HG03108 (cell line): ENCODE measurements around the gene MALT1.
A peak's percentile ranks its signal among the peaks of the same experiment; 100 is the strongest.

Source experiments
- ATAC-seq: cut with Tn5 transposase; IDR thresholded peaks from one replicate; pipeline ENCODE4 v1.9.1; 2021; ENCODE audit warnings: moderate library complexity; ENCODE audit not compliant: unreplicated experiment

MALT1 gene

DNA sequence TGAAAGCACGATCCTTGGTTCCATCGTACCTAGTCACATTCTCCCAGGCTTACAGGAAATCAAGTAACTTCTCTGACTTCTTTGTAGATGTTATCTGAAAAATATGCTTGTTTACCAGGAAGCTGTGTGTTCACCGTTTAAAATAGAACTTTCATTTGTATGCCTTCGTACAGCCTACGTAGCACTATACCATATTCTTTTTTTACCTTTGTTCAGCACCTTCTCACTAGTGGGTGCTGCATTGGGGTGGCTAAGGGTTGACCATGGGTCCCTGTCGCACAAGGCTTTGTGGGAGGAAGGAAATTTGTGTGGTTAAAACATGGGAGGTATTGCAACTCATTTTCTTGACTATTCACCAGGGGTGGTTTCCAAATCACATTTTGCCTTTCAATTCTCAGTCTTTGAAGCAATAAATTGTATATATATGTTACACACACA, 16.6 kb downstream of the MALT1 start:
- peak; percentile 75 for ATAC-seq

DNA sequence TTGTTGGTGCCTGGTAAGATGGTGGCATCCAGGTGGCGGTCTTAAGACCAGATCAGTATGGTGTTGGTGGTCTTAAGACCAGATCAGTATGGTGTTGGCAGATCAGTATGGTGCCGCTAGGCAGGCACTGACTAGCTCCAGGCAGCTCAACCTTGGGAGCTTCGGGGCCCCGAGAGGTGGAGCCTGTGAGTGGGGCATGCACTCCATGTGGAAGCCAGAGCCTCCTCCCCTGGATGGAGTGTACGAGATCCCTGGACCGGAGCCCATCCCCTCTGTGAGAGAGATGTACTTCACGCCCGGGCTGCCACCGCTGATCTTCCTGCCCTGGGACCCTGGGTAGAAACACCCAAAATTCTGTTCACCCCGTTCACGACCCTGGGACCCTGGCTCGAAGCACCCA, 19.0 kb downstream of the MALT1 start:
- ATAC-seq: no peak

DNA sequence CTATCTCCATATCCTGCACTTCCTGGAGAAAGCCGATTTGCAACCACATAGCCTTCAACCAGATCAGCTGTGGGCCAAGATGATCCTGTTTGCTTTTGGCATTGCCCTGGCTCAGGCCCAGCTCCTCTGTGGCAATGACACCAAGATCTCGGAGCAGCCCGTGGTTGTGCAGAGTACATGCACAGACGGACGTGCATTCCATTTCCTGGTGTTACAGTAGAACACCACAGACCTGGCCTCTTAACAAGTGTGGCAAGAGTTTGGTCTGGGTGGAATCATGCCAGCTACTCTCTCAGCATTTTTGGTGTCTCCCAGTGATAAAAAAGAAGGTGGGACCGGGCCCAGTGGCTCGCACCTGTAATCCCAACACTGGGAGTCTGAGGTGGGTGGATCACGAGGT, 20.0 kb downstream of the MALT1 start:
- no peak for ATAC-seq

DNA sequence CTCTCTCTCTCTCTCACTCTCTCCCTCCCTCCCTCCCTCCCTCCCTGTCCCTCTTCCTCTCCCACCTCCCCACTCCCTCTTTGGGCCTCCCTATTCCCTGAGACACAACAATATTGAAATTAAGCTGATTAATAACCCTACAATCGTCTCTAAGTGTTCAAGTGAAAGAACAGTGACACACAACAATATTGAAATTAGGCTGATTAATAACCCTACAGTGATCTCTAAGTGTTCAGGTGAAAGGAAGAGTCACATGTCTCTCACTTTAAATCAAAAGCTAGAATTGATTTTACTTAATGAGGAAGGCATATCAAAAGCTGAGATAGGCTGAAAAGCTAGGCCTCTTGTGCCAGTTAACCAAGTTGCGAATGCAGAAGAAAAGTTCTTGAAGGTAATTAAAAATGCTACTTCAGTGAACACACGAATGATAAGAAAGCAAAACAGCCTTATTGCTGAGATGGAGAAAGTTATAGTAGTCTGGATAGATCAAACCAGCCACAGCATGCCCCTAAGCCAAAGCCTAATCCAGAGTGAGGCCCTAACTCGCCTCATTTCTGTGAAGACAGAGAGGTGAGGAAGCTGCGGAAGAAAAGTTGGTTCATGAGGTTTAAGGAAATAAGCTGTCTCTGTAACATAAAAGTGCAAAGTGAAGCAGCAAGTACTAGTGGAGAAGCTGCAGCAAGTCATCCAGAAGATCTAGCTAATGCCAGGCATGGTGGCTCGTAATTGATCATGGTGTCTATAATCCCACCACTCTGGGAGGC, 21.3 kb downstream of the MALT1 start:
- ATAC-seq: no peak

DNA sequence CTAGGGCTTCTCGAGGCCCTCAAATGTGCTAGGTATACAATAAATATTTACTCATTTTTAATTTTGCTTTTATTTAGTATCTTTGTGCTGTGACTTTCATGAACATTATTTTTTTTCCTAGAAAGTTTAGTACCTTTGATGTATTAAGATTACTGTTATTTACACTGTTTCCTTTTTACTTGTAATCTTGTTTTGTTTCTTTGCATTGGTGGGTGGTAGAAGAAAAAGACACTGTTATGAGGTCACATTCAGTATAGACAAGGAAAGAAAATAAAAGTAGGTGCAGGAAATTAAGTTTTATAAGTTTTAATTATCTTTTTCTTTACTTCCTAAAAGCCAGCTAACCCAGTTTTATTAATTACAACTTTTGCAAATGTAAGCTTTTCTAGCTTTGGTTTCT, 23.0 kb downstream of the MALT1 start:
- no peak for ATAC-seq

DNA sequence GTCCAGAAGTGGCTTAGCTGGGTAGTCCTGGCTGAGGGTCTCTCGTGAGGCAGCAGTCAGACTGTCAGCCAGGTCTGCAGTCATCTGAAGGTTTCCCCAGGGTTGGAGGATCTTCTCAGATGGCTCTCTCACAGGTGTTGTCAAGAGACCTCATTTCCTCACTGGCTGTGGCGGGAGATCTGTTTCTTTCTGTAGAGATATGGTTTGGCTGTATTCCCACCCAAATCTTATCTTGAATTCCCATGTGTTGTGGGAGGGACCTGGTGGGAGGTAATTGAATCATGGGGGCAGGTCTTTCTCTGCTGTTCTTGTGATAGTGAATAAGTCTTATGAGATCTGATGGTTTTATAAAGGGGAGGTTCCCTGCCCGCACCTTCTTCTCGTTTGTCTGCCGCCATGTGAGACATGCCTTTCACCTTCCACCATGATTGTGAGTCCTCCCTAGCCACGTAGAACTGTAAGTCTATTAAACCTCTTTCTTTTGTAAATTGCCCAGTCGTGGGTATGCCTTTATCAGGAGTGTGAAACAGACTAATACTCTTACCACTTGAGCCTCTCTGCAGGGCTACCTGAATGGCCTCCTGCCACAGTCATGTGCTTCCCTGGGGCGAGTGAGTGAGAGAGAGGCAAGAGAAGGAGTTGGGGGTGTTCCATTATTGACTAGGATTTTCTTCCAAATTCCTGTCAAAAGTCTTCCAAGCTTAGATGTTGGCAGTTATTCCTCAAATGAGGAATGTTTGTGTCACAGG, 23.6 kb downstream of the MALT1 start:
- no peak for ATAC-seq

DNA sequence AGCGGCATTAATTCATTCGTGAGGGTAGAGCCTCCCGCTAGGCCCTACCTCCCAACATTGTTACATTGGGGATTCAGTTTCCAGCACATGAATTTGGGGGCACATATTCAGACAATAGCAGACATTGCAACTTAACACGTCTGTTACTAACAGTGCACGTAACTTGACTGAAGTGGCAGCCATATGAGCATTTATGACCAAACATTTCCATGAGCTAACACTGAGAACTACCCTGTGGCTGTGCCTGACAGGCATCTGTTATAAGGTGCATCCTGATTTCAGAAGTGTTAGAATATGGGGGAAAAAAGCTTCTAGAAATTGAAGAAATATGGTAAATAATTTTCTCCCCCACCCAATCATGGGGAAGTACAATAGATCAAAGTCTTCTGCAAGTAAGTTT, 24.5 kb downstream of the MALT1 start:
- ATAC-seq: no peak

DNA sequence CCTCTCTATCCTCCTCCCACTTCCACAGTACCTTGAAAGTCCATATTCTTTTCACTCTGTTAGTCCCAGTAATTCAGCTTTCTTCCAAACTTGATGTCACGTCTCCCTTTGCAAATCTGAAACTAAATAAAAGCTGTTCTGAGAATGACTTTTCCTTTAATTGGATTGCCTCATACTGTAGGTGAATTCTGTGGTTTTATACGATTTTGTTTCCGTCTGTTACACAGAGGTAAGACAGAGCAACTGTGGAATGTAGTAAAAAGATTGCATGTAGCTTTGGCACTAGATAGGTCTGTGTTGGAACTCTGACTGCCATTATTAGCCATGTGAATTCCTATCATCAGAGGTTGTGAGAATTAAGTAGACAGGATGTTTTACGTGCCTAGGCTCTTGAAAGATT, 25.9 kb downstream of the MALT1 start:
- ATAC-seq: no peak

DNA sequence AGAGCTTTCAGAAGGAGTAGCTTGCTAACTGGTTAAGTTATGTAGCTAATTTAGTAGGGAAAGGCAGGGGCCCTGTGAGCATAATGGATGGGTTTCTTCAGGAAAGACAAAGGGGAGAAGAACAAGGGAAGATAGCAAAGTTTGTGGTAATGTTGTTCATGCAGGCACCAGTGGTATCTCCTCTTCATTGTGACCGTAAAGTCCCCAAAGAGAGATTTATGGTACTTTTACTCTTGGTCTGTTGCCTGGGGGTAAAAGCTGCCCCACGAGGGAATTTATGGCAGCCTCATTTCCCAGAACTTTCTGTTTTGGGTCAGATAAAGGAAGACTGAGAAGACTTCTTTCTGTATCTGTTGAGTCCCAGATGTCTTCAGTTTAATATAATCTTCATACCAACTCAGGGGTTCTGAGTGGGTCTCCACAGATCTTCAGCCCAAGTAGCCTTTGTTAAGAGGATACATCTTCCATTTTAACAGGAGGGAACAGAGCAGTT, 27.5 kb downstream of the MALT1 start:
- no peak for ATAC-seq

DNA sequence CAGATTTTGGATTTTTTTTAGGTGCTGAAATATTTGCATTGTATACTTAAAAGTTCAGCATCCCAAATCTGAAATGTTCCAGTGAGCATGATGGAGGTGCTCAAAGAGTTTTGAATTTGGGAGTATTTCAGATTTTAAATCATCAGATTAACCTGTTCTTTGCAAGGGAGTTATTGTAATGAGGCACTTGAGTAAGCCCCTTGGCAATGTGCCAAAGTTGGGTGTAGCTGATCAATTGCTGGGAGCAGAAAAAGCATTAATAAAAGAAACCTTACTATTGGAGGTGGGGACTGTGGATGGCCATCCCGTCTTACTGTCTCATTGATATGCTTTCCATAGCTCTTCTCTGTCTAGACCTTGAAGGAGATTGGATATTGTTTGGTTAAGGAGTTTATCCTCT, 28.3 kb downstream of the MALT1 start:
- no peak for ATAC-seq

DNA sequence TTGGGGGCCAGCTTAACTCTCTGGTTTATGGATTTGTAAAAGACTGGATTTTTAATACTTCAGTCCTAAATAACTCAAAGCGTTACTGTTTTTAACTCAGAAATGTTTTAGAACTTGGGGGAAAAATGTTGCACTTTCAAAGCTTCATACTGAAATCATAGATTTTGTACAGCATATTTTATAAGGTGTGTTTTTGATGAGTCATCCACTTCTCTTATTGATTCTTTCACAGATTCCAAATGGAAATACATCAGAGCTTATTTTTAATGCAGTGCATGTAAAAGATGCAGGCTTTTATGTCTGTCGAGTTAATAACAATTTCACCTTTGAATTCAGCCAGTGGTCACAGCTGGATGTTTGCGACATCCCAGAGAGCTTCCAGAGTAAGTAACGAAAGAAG, 28.9 kb downstream of the MALT1 start:
- ATAC-seq: no peak

DNA sequence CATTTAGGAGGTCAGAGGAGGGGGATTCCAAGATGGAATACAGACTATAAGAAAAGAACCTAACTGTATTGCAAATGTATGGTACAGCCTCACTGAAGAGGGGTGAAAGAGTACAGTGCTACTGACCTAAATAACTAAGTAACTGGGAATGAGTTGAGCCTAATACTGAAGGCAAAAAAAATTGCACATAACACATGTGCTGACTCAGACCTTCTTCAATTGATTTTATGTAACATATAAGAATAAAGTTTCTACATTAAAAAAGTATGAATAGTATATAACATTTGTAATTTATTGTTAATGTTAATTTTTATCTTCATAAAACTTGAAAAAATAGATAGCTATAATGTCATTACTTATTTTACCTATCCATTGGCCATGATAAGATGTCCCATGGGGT, 41.7 kb downstream of the MALT1 start:
- ATAC-seq: no peak

DNA sequence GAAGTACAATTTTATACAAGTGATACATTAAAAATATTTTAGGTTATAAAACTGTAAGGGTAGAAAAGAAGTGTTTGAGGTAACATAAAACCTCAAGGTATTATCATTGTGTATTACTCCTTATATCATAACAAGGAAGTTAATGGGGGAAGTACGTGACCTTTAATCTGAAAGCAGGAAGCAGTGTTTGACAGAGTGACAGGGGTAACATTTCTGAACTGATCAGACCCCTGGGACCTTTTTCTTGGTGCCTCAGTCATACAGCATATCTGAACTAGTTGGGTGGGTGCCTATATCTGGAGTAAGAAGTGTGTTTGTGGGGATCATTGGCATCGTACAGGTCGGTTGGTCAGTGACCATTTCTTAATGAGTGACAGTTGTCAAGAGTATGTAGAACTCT, 43.0 kb downstream of the MALT1 start:
- no peak for ATAC-seq

DNA sequence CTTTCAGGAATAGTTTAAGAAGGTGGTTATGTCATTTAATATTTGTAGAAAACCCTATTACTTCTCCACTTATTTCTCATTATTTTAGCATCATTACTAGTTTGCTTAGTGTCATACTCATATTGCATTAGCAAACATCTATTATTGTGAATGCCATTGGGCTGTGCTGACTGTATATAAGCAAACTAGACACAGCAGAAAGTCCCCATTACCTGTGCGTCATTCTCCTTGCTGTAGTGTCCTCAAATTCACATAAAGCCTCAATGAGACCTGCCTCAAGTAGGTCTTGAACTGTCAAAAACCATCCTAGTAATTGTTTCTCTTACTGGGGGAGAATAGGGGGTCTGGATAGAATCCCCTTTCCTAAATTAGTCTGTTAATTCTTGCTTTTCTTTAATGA, 43.6 kb downstream of the MALT1 start:
- ATAC-seq: no peak

DNA sequence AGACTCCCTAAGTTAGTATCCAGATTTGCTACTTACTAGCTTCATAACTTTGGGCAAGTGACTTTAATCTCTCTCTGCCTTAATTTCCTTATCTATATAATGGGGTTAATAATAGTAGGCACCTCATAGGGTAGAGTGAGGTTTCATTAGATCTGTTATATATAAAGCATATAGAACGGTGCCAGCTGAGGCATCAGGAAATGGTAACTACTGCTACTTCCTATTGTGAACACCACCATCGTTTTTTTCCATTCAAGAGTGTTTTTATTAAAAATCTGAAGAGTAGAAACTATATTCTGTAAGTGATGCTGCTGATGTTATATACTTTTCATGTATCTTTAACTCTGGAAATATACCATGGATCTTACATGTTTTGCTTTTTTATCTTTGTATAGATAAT, 44.3 kb downstream of the MALT1 start:
- ATAC-seq: no peak

DNA sequence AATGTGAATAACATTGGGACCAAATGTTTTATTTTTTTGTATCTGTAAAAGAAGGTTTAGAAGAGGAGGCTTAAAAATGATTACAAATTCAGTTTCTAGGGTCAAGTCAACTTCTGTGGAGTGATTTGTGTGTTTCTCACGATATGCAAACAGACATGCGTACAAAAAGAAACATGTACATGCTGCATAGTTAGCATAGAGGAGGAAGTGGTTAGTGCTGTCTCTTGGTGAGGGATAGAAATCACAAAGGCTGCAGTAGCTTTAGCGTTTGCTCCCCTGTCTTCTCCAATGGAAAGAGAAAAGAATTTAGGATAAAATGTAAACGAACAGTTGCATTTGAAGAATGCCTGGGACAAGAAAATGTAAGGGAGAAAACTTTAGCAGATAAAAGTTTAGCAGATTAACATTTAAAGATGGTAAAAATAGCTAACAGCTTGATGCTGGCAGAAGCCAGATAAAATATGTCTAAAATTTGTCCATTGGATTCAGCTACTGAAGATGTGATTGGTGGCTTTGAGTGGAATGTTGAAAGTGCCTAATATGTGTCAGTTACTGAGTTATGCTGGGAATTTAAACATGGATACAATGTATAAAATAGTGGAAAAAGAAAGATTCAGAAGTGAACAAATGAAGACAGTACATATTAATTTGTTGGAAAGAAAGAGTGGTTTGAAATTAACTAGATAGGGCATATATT, 44.9 kb downstream of the MALT1 start:
- peak; percentile 55 for ATAC-seq

DNA sequence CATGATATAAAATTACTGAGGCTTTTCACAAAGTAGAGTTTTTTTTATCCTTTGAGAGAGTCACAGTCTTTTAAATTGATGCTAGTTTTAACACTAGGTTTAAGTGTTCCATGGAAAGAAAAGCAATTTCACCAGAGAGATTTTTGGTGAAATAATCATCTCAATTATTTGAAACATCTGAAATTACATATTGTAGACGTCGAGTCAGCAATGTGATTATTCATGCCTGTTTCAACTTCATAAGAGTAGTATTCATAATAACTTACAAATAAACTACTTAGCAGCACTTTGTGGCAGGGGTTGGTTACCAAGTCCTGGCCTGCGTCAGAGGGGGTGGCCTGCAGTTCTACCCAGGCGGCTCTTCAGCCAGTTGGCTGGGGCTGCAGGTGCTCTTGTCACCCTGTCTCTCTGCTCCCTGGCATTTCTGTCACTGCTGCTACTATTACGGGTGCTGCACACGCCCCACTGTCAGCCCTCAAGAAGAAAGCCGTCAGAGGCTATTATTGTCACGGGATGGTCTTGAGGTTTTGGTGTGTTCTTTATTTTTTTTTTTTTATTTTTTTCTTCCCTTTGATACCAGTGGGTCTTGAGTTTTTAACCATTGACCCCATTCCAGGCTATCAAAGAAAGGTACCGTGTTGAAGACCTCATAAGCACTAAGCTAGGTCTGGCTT, 50.4 kb downstream of the MALT1 start:
- ATAC-seq: no peak

DNA sequence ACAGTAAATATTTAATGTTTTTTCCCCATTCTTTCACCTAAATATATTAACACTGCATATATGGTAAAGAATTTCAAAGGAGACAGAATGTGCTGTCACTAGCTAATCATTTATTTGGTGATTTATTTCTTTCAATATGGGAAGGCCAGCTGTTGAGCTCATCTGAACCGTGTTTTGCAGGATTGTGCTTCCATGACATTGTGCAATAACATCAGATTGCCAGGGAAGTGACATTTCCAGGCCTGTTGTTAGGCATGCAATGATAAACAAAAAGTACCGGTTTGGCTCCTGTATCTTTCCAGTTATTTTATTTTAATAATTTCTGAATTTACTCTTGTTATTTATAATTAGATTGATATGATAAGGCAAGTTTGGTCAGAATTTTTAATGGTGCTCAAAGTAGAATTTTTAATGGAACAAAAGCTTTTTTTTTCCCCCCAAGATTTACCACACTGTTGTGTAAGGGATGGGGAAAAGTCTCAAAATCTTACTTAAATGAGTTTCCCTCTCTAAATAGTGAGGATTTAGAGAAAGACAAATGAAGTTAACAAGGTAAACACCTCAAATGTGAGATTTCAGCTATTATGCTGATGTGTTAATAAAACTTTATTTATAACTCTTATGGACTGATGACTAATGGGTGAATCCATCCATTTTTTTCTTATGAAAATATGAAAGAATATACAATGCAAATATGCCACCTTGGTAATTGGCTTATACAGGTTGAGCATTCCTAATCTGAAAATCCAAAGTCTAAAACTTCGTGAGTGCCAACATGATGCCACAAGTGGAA, 52.7 kb downstream of the MALT1 start:
- ATAC-seq: no peak

DNA sequence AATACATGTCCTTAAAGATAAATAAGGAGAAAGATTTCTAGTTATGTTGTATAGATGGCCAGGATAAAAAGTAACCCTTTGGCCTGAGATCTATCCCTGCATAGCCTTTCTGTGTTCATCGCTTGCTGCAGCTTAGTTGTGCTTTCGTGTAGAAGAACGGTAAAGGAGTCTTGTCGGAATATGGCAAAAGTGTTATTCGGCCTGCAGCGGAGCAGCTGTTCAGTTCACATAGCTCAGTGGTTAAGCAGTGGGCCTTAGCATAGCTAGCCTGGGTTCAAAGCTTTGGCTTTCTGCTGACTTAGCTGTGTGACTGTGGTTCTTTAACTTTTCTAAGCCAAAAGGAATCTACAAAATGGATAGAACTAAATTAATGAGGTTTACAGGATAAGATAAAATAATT, 55.4 kb downstream of the MALT1 start:
- no peak for ATAC-seq

DNA sequence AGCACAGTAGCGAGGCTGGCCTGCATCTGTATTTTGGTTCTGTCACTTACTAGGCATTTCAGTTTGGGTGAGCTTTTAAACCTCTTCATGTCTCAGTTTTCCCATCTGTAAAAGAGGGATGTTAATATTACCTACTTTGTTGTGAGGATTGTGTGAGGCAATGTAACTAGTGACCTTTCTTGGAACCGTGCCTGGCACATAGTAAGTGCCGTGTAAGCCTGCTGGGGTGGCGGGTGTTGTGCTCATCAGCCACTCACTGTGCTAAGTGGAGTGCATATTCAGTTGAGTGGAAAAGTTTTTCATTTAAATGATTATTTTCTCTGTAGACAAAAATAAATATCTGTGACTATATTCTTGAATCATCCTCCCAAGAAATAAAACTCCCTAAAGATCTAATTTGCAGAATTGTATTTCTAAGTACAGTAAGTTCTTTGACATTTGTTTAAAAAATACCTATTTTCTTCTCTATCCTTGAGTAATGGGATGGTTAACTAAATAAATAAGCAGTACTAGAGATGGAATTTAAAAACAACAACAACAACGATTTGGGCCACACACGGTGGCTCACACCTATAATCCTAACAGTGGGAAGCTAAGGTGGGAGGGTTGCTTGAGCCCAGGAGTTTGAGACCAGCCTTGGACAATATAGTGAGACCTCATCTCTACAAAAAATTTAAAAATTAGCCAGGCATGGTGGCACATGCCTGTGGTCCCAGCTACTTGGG, 56.7 kb downstream of the MALT1 start:
- ATAC-seq: no peak
